Activated CD4-positive, alpha-beta memory T cell treated with anti-CD3 and anti-CD28 coated beads, Interleukin-2, amount 10 ng/mL, durations not matched to agents 7 days and 5 days (primary cell): ENCODE results near the gene C17orf107. TPM values are rescaled to one million over a fixed set of nuclear protein-coding genes. Genes with fewer than 3 reads are reported as not detected.
"Not testable (repeated sequence)": the region's sequence is repeated elsewhere in the genome, so short reads cannot be mapped to it uniquely, and the experiment has no call there.

Source experiments
- CTCF ChIA-PET: fragments of 350-600 bp; sonication (Branson Sonifier 250); formaldehyde crosslinking; loops from one replicate; lab custom pipeline; 2021; ENCODE audit warnings: antibody characterized with exemption, inconsistent platforms; lab: Charles Lee
- POLR2A ChIA-PET: fragments of 350-600 bp; sonication (Branson Sonifier 250); formaldehyde crosslinking; loops from one replicate; lab custom pipeline; 2021; ENCODE audit warnings: antibody characterized with exemption; lab: Charles Lee
- DNase-seq: peaks from one replicate; pipeline ENCODE4 v3.0.0-alpha.2; 2020
- H3K27ac Mint-ChIP-seq: one replicate; pipeline ENCODE4 v1.8.0; 2021; ENCODE audit warnings: mild to moderate bottlenecking, mixed read lengths
- H3K27me3 Mint-ChIP-seq: one replicate; pipeline ENCODE4 v1.8.0; 2021; ENCODE audit warnings: mixed read lengths
- H3K36me3 Mint-ChIP-seq: one replicate; pipeline ENCODE4 v1.8.0; 2021; ENCODE audit warnings: low read depth, mixed read lengths
- H3K4me1 Mint-ChIP-seq: one replicate; pipeline ENCODE4 v1.8.0; 2021; ENCODE audit warnings: mixed read lengths
- H3K4me3 Mint-ChIP-seq: one replicate; pipeline ENCODE4 v1.8.0; 2021; ENCODE audit warnings: mild to moderate bottlenecking, mixed read lengths
- H3K9me3 Mint-ChIP-seq: one replicate; pipeline ENCODE4 v1.8.0; 2021; ENCODE audit warnings: mixed read lengths
- total RNA-seq, 2 experiments: library from RNA; stranded (reverse); gene quantifications; one replicate each; pipeline ENCODE4 v1.2.3, GENCODE V29; 2021

Gene C17orf107
- under 1 TPM; 0.58 to 0.98 TPM for total RNA-seq

- Mint-ChIP-seq H3K27ac (peak within 1 kb of the TSS; percentile 49), H3K27me3 (peaks cover 6% of the 10 kb centered on the region), H3K9me3 (no peaks in the 10 kb centered on the region), H3K4me3 (peak within 1 kb of the TSS; percentile 78), H3K36me3 (peaks cover 17% of the 10 kb centered on the region), H3K4me1 (peaks cover 38% of the 10 kb centered on the region)
- DNase-seq, result peak; percentile 88
- ChIA-PET CTCF (interaction anchor here (0.9 to 2.7 kb wide), 8 partner anchors 9 to 333 kb away, joined by 3 to 20 read pairs (median 5); partner anchors contain the start of genes ARRB2, MED11, RNF167 and SLC25A11), POLR2A (interaction anchor here (0.6 to 2.2 kb wide), 12 partner anchors 14 to 197 kb away, joined by 3 to 12 read pairs (median 3); partner anchors contain the start of genes ARRB2, PFN1, RNF167 and SLC25A11)
These were observed at the start of gene C17orf107 for GRCh38 chr17:4899341-4900230. Gene C17orf107, plus strand, starts transcription at chr17:4899536. Its CDS starts 227 bp downstream, at chr17:4899763.

GRCh38 chr17:4850246-4850645, 49.1 kb upstream of the C17orf107 start:
- no peak for DNase-seq
- Mint-ChIP-seq H3K9me3 (peaks cover 6% of the 10 kb centered on the region), H3K36me3 (peaks cover 28% of the 10 kb centered on the region), H3K27ac (no peak overlapping the region), H3K4me3 (no peak overlapping the region), H3K27me3 (no peaks in the 10 kb centered on the region), H3K4me1 (peaks cover 22% of the 10 kb centered on the region)
- ChIA-PET CTCF (no interaction called here), POLR2A (no interaction called here)

GRCh38 chr17:4851084-4851483, 48.3 kb upstream of the C17orf107 start:
- Mint-ChIP-seq H3K27me3 (no peaks in the 10 kb centered on the region), H3K27ac (no peak overlapping the region), H3K4me1 (peaks cover 22% of the 10 kb centered on the region), H3K36me3 (peaks cover 27% of the 10 kb centered on the region), H3K4me3 (no peak overlapping the region), H3K9me3 (peaks cover 6% of the 10 kb centered on the region)
- CTCF ChIA-PET, result no interaction called here
- no peak for DNase-seq
- POLR2A ChIA-PET, result no interaction called here

- ChIA-PET POLR2A (no interaction called here), CTCF (no interaction called here)
These were observed 46.6 kb upstream of the C17orf107 start for GRCh38 chr17:4852567-4853207.

GRCh38 chr17:4853208-4853671, 46.1 kb upstream of the C17orf107 start:
- Mint-ChIP-seq H3K27me3 (no peaks in the 10 kb centered on the region), H3K9me3 (peaks cover 6% of the 10 kb centered on the region), H3K36me3 (peaks cover 31% of the 10 kb centered on the region), H3K4me1 (peaks cover 22% of the 10 kb centered on the region), H3K4me3 (no peak overlapping the region), H3K27ac (no peak overlapping the region)
- POLR2A ChIA-PET, result no interaction called here
- CTCF ChIA-PET, result no interaction called here
- DNase-seq, result no peak

More at GRCh38 chr17:4852567-4853207, 46.6 kb upstream of the C17orf107 start:
- peaks cover 6% of the 10 kb centered on the region for H3K9me3 Mint-ChIP-seq
- no peak overlapping the region for H3K4me3 Mint-ChIP-seq
- peak overlapping the region; percentile 12 for H3K27ac Mint-ChIP-seq
- H3K4me1 Mint-ChIP-seq, result peaks cover 22% of the 10 kb centered on the region
- no peaks in the 10 kb centered on the region for H3K27me3 Mint-ChIP-seq
- no peak for DNase-seq
- H3K36me3 Mint-ChIP-seq, result peaks cover 31% of the 10 kb centered on the region

GRCh38 chr17:4854111-4854681, 45.1 kb upstream of the C17orf107 start:
- peaks cover 22% of the 10 kb centered on the region for H3K4me1 Mint-ChIP-seq
- peaks cover 6% of the 10 kb centered on the region for H3K9me3 Mint-ChIP-seq
- CTCF ChIA-PET, result no interaction called here
- peaks cover 31% of the 10 kb centered on the region for H3K36me3 Mint-ChIP-seq
- DNase-seq, result no peak
- POLR2A ChIA-PET, result no interaction called here
- no peaks in the 10 kb centered on the region for H3K27me3 Mint-ChIP-seq
- H3K4me3 Mint-ChIP-seq, result no peak overlapping the region
- H3K27ac Mint-ChIP-seq, result peak overlapping the region; percentile 7

GRCh38 chr17:4856271-4856936, 42.9 kb upstream of the C17orf107 start:
- peaks cover 6% of the 10 kb centered on the region for H3K9me3 Mint-ChIP-seq
- H3K27ac Mint-ChIP-seq, result no peak overlapping the region
- no peak for DNase-seq
- no peak overlapping the region for H3K4me3 Mint-ChIP-seq
- POLR2A ChIA-PET, result no interaction called here
- H3K4me1 Mint-ChIP-seq, result peaks cover 13% of the 10 kb centered on the region
- CTCF ChIA-PET, result interaction anchor here (0.7 kb wide), 1 partner anchor 29 kb away, joined by 3 read pairs; no protein-coding TSS in a partner anchor
- H3K36me3 Mint-ChIP-seq, result peaks cover 30% of the 10 kb centered on the region
- H3K27me3 Mint-ChIP-seq, result no peaks in the 10 kb centered on the region

GRCh38 chr17:4856937-4857314, 42.4 kb upstream of the C17orf107 start:
- ChIA-PET POLR2A (no interaction called here), CTCF (no interaction called here)
- Mint-ChIP-seq H3K27ac (no peak overlapping the region), H3K4me3 (no peak overlapping the region), H3K27me3 (no peaks in the 10 kb centered on the region), H3K4me1 (peaks cover 13% of the 10 kb centered on the region), H3K9me3 (peaks cover 5% of the 10 kb centered on the region), H3K36me3 (peaks cover 27% of the 10 kb centered on the region)
- DNase-seq, result no peak

GRCh38 chr17:4857347-4857746, 42.0 kb upstream of the C17orf107 start:
- DNase-seq, H3K27ac Mint-ChIP-seq, POLR2A ChIA-PET, H3K4me1 Mint-ChIP-seq, CTCF ChIA-PET, H3K9me3 Mint-ChIP-seq, H3K27me3 Mint-ChIP-seq, H3K4me3 Mint-ChIP-seq: not testable (repeated sequence)
- H3K36me3 Mint-ChIP-seq, result peaks cover 23% of the 10 kb centered on the region

GRCh38 chr17:4858068-4858881, 41.1 kb upstream of the C17orf107 start:
- no peak overlapping the region for H3K27ac Mint-ChIP-seq
- no peak for DNase-seq
- peaks cover 8% of the 10 kb centered on the region for H3K4me1 Mint-ChIP-seq
- no peaks in the 10 kb centered on the region for H3K9me3 Mint-ChIP-seq
- no peaks in the 10 kb centered on the region for H3K27me3 Mint-ChIP-seq
- peaks cover 21% of the 10 kb centered on the region for H3K36me3 Mint-ChIP-seq
- H3K4me3 Mint-ChIP-seq, result no peak overlapping the region
- ChIA-PET CTCF (no interaction called here), POLR2A (interaction anchor here (1.2 kb wide), 1 partner anchor 20 kb away, joined by 4 read pairs; no protein-coding TSS in a partner anchor)

- CTCF ChIA-PET, result no interaction called here
- peaks cover 8% of the 10 kb centered on the region for H3K4me1 Mint-ChIP-seq
- H3K9me3 Mint-ChIP-seq, result no peaks in the 10 kb centered on the region
- H3K36me3 Mint-ChIP-seq, result peaks cover 17% of the 10 kb centered on the region
- POLR2A ChIA-PET, result interaction anchor here (1.2 kb wide), 1 partner anchor 20 kb away, joined by 4 read pairs; no protein-coding TSS in a partner anchor
- H3K27ac Mint-ChIP-seq, result no peak overlapping the region
- DNase-seq, result no peak
- H3K4me3 Mint-ChIP-seq, result no peak overlapping the region
- H3K27me3 Mint-ChIP-seq, result no peaks in the 10 kb centered on the region
These were observed 40.5 kb upstream of the C17orf107 start for GRCh38 chr17:4858882-4859260.
